PC-3 (cell line): ENCODE data around the gene C14orf119.

Source experiments
- EZH2 ChIP-seq: fragments of 300-600 bp; sonication (generic); IDR thresholded peaks from one replicate; pipeline ENCODE4 v1.6.1; 2017; ENCODE audit warnings: antibody characterized with exemption, mild to moderate bottlenecking, low read length; ENCODE audit not compliant: unreplicated experiment
- TF ChIP-seq, protein P1 (sequence below): fragments of 300-600 bp; sonication (generic); conservative IDR thresholded peaks from 2 replicates; pipeline ENCODE4 v1.5.1; 2017; ENCODE audit warnings: antibody characterized with exemption, low read depth, mild to moderate bottlenecking, low read length

DNA sequence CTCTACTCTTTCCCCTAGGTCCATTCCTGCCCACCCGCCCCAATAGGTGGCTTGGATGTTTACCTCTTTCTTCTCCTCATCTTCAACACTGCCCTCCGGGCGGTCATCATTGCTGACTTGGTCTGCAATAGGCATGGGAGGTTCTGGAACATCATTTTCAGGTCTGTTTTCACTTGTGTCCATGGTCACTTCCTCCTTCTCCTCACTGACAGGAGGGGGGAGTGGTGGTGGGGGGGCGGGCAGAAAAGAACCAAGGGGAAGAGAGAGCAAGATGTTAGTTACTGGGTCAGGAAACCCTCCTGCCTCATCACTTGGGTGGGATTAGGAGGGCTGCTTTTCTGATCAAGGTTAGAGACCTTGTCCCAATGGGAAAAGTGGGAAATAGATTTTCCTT, 25.9 kb upstream of the C14orf119 start:
- TF ChIP-seq, protein P1, sequence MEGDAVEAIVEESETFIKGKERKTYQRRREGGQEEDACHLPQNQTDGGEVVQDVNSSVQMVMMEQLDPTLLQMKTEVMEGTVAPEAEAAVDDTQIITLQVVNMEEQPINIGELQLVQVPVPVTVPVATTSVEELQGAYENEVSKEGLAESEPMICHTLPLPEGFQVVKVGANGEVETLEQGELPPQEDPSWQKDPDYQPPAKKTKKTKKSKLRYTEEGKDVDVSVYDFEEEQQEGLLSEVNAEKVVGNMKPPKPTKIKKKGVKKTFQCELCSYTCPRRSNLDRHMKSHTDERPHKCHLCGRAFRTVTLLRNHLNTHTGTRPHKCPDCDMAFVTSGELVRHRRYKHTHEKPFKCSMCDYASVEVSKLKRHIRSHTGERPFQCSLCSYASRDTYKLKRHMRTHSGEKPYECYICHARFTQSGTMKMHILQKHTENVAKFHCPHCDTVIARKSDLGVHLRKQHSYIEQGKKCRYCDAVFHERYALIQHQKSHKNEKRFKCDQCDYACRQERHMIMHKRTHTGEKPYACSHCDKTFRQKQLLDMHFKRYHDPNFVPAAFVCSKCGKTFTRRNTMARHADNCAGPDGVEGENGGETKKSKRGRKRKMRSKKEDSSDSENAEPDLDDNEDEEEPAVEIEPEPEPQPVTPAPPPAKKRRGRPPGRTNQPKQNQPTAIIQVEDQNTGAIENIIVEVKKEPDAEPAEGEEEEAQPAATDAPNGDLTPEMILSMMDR, result no peak
- no peak for TF ChIP-seq EZH2
